ENCODE data around the gene FKBP8.

The FKBP8 gene

GRCh38 chr19:18574691-18575291 lies 31.4 kb upstream of the FKBP8 start:
- peaks cover 60% of the 10 kb centered on the region for H3K36me3 Mint-ChIP-seq
- ATAC-seq: no peak
- H3K4me3 Mint-ChIP-seq: no peak overlapping the region
- no peak overlapping the region for H3K27ac Mint-ChIP-seq
- H3K27me3 Mint-ChIP-seq: no peaks in the 10 kb centered on the region
- peaks cover 26% of the 10 kb centered on the region for H3K4me1 Mint-ChIP-seq
- H3K9me3 Mint-ChIP-seq: no peaks in the 10 kb centered on the region

DNA sequence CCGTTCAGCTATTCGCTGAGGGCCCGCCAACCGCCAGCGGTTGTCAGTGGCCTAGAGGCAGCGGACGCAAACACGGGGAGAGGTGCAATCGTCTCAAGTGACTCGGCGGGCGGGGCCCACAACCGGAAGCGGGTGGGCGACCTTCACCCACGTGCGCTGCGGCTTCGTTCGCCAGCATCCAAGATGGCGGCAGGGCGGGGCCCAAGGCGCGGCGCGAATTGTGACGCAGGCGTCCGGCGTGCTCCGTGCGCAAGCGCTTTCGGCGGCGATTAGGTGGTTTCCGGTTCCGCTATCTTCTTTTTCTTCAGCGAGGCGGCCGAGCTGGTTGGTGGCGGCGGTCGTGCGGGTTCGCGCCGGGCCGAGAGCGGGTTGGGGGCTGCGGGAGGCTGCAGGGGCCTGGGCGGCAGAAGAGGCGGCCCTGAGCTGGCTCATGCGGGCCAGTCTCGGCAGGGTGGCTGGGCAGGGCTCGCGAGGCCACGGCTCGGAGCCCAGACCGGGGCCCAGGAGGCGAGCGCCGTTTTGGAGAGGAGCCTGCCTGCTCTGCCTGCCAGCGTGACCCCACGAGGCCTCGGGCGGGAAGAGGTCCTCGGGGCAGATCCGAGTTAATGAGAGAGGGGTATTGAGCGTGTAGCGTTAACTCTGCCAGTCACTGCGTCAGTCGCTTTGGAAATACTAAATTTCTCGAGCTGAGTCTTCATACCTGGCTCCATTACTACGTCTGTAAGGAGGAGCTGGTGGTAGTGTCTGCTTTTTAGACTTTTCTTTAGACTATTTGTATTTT lies 28.4 kb upstream of the FKBP8 start, which contains the start of gene UBA52:
UBA52 (plus strand) TSS at position 294 of the 781 bp plus-strand sequence. CDS start 1,444 bp downstream, outside the sequence.
- Mint-ChIP-seq H3K27me3 (no peaks in the 10 kb centered on the region), H3K36me3 (peaks cover 66% of the 10 kb centered on the region), H3K9me3 (no peaks in the 10 kb centered on the region), H3K4me1 (peaks cover 26% of the 10 kb centered on the region), H3K4me3 (peak within 1 kb of the TSS; percentile 91), H3K27ac (peak within 1 kb of the TSS; percentile 93)
- peak; percentile 99 for ATAC-seq

- Mint-ChIP-seq H3K36me3 (peaks cover 58% of the 10 kb centered on the region), H3K27ac (no peak overlapping the region), H3K4me1 (peaks cover 12% of the 10 kb centered on the region), H3K4me3 (no peak overlapping the region), H3K9me3 (no peaks in the 10 kb centered on the region), H3K27me3 (no peaks in the 10 kb centered on the region)
- ATAC-seq: no peak
Measured at GRCh38 chr19:18568367-18568766, 25.0 kb upstream of the FKBP8 start.

DNA sequence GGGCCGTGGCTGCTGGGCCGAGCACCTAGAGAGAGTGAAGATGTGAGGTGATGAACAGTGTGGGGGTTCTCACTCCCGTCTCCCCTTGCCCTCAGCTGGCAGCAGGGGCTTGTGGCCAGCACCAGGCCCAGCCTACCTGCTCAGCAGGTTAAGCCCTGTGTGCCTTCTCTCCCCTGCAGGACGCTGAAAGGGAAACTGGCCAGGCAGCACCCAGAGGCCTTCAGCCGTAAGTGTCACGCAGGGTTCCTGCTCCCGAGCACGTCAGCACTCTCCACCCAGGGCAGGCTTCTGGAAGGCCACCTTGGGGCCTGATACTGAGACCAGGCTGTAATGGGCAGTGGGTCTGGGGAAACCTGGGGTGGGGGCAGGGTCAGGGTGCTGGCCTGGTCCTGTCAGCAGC lies 23.6 kb upstream of the FKBP8 start:
- H3K9me3 Mint-ChIP-seq: no peaks in the 10 kb centered on the region
- H3K27me3 Mint-ChIP-seq: no peaks in the 10 kb centered on the region
- ATAC-seq: no peak
- peaks cover 56% of the 10 kb centered on the region for H3K36me3 Mint-ChIP-seq
- peaks cover under 1% of the 10 kb centered on the region for H3K4me1 Mint-ChIP-seq
- no peak overlapping the region for H3K4me3 Mint-ChIP-seq
- no peak overlapping the region for H3K27ac Mint-ChIP-seq

DNA sequence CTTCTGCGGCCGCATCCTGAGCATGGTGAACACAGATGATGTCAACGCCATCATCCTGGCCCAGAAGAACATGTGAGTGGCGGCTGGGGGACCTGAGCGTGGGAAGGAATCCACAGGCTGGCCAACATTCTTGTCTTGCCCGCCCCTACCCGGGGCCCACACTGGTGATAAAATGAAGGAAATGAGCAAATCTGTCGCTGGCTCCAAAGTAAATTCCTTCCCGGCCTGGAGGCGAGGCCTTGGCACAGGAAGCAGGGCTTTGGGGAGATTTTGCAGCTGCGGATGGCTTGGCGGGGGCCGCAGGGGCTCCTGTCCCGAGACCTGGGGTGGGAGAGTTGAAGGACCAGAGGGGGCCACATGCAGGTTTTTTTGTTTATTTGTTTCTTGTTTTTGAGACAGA lies 18.7 kb upstream of the FKBP8 start:
- H3K4me1 Mint-ChIP-seq: peaks cover 34% of the 10 kb centered on the region
- no peaks in the 10 kb centered on the region for H3K9me3 Mint-ChIP-seq
- H3K36me3 Mint-ChIP-seq: peaks cover 42% of the 10 kb centered on the region
- no peak overlapping the region for H3K27ac Mint-ChIP-seq
- H3K27me3 Mint-ChIP-seq: no peaks in the 10 kb centered on the region
- no peak for ATAC-seq
- no peak overlapping the region for H3K4me3 Mint-ChIP-seq

- peaks cover 32% of the 10 kb centered on the region for H3K36me3 Mint-ChIP-seq
- ATAC-seq: no peak
- H3K4me1 Mint-ChIP-seq: peaks cover 34% of the 10 kb centered on the region
- peak overlapping the region; percentile 16 for H3K4me3 Mint-ChIP-seq
- peak overlapping the region; percentile 64 for H3K27ac Mint-ChIP-seq
- no peaks in the 10 kb centered on the region for H3K9me3 Mint-ChIP-seq
- no peaks in the 10 kb centered on the region for H3K27me3 Mint-ChIP-seq
Measured at GRCh38 chr19:18559685-18560084, 16.3 kb upstream of the FKBP8 start.

- no peak for ATAC-seq
- no peaks in the 10 kb centered on the region for H3K27me3 Mint-ChIP-seq
- H3K4me1 Mint-ChIP-seq: peaks cover 34% of the 10 kb centered on the region
- H3K27ac Mint-ChIP-seq: peak overlapping the region; percentile 95
- H3K9me3 Mint-ChIP-seq: no peaks in the 10 kb centered on the region
- H3K36me3 Mint-ChIP-seq: peaks cover 21% of the 10 kb centered on the region
- H3K4me3 Mint-ChIP-seq: peak overlapping the region; percentile 91
Measured at GRCh38 chr19:18558604-18559003, 15.2 kb upstream of the FKBP8 start.

DNA sequence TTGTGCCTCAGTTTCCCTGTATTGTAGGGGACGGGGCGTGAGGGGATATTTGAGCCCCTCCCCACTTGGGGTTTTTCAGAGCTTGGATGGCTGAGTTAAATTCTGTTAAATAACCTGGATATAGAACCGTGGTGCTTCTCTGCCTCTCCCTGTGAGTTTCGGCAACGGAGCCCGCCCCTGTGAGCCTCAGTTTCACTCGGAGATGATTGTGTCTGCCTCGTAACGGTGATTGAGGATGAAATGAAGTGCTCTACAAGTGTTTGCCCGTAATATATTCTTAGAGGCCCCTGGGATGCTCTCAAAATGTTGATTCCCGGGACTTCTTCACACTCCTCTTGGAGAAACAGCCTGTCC lies 14.8 kb upstream of the FKBP8 start:
- H3K27ac Mint-ChIP-seq: peak overlapping the region; percentile 95
- H3K9me3 Mint-ChIP-seq: no peaks in the 10 kb centered on the region
- no peaks in the 10 kb centered on the region for H3K27me3 Mint-ChIP-seq
- no peak for ATAC-seq
- peak overlapping the region; percentile 91 for H3K4me3 Mint-ChIP-seq
- H3K36me3 Mint-ChIP-seq: peaks cover 16% of the 10 kb centered on the region
- peaks cover 34% of the 10 kb centered on the region for H3K4me1 Mint-ChIP-seq

- peak; percentile 100 for ATAC-seq
- Mint-ChIP-seq H3K36me3 (peaks cover 12% of the 10 kb centered on the region), H3K27ac (peak within 1 kb of the TSS; percentile 95), H3K4me3 (peak within 1 kb of the TSS; percentile 91), H3K27me3 (no peaks in the 10 kb centered on the region), H3K9me3 (no peaks in the 10 kb centered on the region), H3K4me1 (peaks cover 34% of the 10 kb centered on the region)
Measured at GRCh38 chr19:18557411-18558201, 14.2 kb upstream of the FKBP8 start, which contains the start of gene KXD1. Gene KXD1 (plus strand): TSS chr19:18557870. CDS start chr19:18562057, 4,187 bp downstream.

- H3K36me3 Mint-ChIP-seq: no peaks in the 10 kb centered on the region
- H3K27ac Mint-ChIP-seq: no peak overlapping the region
- H3K9me3 Mint-ChIP-seq: no peaks in the 10 kb centered on the region
- H3K4me1 Mint-ChIP-seq: no peaks in the 10 kb centered on the region
- no peaks in the 10 kb centered on the region for H3K27me3 Mint-ChIP-seq
- H3K4me3 Mint-ChIP-seq: no peak overlapping the region
- no peak for ATAC-seq
Measured at GRCh38 chr19:18551631-18552030, 8.3 kb upstream of the FKBP8 start.

- peak; percentile 89 for ATAC-seq
- Mint-ChIP-seq H3K9me3 (no peaks in the 10 kb centered on the region), H3K27ac (peak overlapping the region; percentile 95), H3K4me3 (peak overlapping the region; percentile 92), H3K36me3 (peaks cover 17% of the 10 kb centered on the region), H3K4me1 (peaks cover 24% of the 10 kb centered on the region), H3K27me3 (no peaks in the 10 kb centered on the region)
Measured at GRCh38 chr19:18543814-18544475, 572 bp upstream of the FKBP8 start.

GRCh38 chr19:18541992-18542940 lies 1.1 kb downstream of the FKBP8 start:
- H3K4me3 Mint-ChIP-seq: peak overlapping the region; percentile 79
- no peaks in the 10 kb centered on the region for H3K9me3 Mint-ChIP-seq
- peaks cover 17% of the 10 kb centered on the region for H3K36me3 Mint-ChIP-seq
- peaks cover 24% of the 10 kb centered on the region for H3K4me1 Mint-ChIP-seq
- ATAC-seq: no peak
- H3K27ac Mint-ChIP-seq: peak overlapping the region; percentile 95
- H3K27me3 Mint-ChIP-seq: no peaks in the 10 kb centered on the region

DNA sequence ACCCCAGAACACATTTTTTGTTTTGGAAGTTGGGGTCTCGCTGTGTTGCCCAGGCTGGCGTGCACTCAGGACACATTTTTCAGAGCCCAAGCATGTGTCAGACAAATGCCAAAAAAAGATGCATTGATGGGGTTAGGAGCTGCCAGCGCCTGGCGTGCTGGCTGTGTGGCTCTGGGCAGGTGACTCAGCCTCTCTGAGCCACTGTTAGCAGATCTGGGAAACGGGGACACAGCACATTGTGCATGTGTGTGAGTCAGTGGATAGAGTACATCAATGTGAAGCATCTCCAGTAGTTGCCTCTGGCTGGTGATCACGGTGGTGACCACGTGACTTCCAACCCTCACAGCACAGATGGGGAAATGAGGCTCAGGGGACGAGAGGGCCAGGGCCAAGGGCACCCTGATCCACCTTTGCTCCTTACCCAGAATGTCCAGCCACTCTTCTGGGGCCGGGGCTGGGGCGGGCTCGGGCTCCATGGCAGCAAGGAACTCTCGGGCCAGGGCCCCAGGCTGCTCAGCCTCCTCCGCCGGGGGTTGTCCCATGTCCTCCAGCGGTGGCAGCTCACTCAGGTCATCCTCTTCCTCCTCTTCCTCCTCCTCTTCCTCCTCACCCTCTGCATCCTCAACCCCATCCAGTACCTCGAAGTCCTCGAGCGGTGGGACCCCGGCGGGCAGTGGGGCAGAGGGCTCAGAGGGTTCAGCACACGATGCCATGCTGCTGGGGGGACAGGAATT lies 1.9 kb downstream of the FKBP8 start:
- Mint-ChIP-seq H3K4me1 (peaks cover 24% of the 10 kb centered on the region), H3K27me3 (no peaks in the 10 kb centered on the region), H3K9me3 (peaks cover 3% of the 10 kb centered on the region), H3K4me3 (no peak overlapping the region), H3K36me3 (peaks cover 25% of the 10 kb centered on the region), H3K27ac (no peak overlapping the region)
- no peak for ATAC-seq
